ENCODE data around the gene ZNF536. TPM values are rescaled to one million over a fixed set of nuclear protein-coding genes. Genes with fewer than 3 reads are reported as not detected.

The ZNF536 gene
- total and polyA plus RNA-seq, 2 donors (not counting 1 experiment from before 2014, with no cell fraction given), result 0.50 TPM; not detected in 1

- Histone ChIP-seq H3K4me2 (ENCODE audit: extremely low read depth, insufficient read depth, low read length) (no peak overlapping the region), H3K4me1 (ENCODE audit: control insufficient read depth, extremely low read depth, insufficient read depth, low read length) (no peaks in the 10 kb centered on the region), H3K9me3 (ENCODE audit: control insufficient read depth, insufficient read depth, low read depth, low read length) (no peaks in the 10 kb centered on the region), H3K9ac (ENCODE audit: insufficient read depth, low read length) (no peak overlapping the region), H4K20me1 (ENCODE audit: control insufficient read depth, extremely low read depth, insufficient read depth, low read length) (no peaks in the 10 kb centered on the region), H3K27me3 (ENCODE audit: control insufficient read depth, insufficient read depth, low read length) (no peaks in the 10 kb centered on the region), H3K27ac (ENCODE audit: insufficient read depth, low read length) (no peak overlapping the region), H3K4me3 (replicated peaks in 1 of 4; ENCODE audit: control extremely low read depth in 1 of 4, insufficient read depth in 1 of 4, low read depth in 3 of 4, low read length in 4 of 4) (no peak overlapping the region), H2AFZ (ENCODE audit: low read length) (no peak overlapping the region), H3K79me2 (ENCODE audit: control insufficient read depth, insufficient read depth, low read length) (no peaks in the 10 kb centered on the region), H3K36me3 (ENCODE audit: control insufficient read depth, insufficient read depth, low read length) (no peaks in the 10 kb centered on the region)
- DNase-seq (ENCODE audit: low read depth in 2 of 2), result no peak
- TF ChIP-seq CTCF (conservative IDR thresholded peaks at IDR 0.05 in 1 of 2, IDR thresholded peaks at IDR 0.05 in 1 of 2; ENCODE audit: low read depth in 1 of 2, low read length in 2 of 2) (no peak), EZH2 (IDR thresholded peaks at IDR 0.05; ENCODE audit: low read length, missing control alignments) (no peak)
These were observed 6.5 kb downstream of the ZNF536 start for GRCh38 chr19:30378701-30379100.

- Histone ChIP-seq H4K20me1 (ENCODE audit: control insufficient read depth, extremely low read depth, insufficient read depth, low read length) (no peaks in the 10 kb centered on the region), H3K36me3 (ENCODE audit: control insufficient read depth, insufficient read depth, low read length) (no peaks in the 10 kb centered on the region), H3K9ac (ENCODE audit: insufficient read depth, low read length) (no peak overlapping the region), H3K4me1 (ENCODE audit: control insufficient read depth, extremely low read depth, insufficient read depth, low read length) (no peaks in the 10 kb centered on the region), H3K27ac (ENCODE audit: insufficient read depth, low read length) (no peak overlapping the region), H3K79me2 (ENCODE audit: control insufficient read depth, insufficient read depth, low read length) (no peaks in the 10 kb centered on the region), H3K27me3 (ENCODE audit: control insufficient read depth, insufficient read depth, low read length) (no peaks in the 10 kb centered on the region), H3K4me2 (ENCODE audit: extremely low read depth, insufficient read depth, low read length) (no peak overlapping the region), H3K9me3 (ENCODE audit: control insufficient read depth, insufficient read depth, low read depth, low read length) (no peaks in the 10 kb centered on the region), H3K4me3 (replicated peaks in 1 of 4; ENCODE audit: control extremely low read depth in 1 of 4, insufficient read depth in 1 of 4, low read depth in 3 of 4, low read length in 4 of 4) (no peak overlapping the region), H2AFZ (ENCODE audit: low read length) (no peak overlapping the region)
- DNase-seq (ENCODE audit: low read depth in 2 of 2), result no peak
- TF ChIP-seq CTCF (conservative IDR thresholded peaks at IDR 0.05 in 1 of 2, IDR thresholded peaks at IDR 0.05 in 1 of 2; ENCODE audit: low read depth in 1 of 2, low read length in 2 of 2) (no peak), EZH2 (IDR thresholded peaks at IDR 0.05; ENCODE audit: low read length, missing control alignments) (no peak)
These were observed 7.8 kb downstream of the ZNF536 start for GRCh38 chr19:30379841-30380610.

GRCh38 chr19:30381366-30381765 lies 9.2 kb downstream of the ZNF536 start:
- Histone ChIP-seq H3K36me3 (ENCODE audit: control insufficient read depth, insufficient read depth, low read length) (no peaks in the 10 kb centered on the region), H3K79me2 (ENCODE audit: control insufficient read depth, insufficient read depth, low read length) (no peaks in the 10 kb centered on the region), H3K4me3 (replicated peaks in 1 of 4; ENCODE audit: control extremely low read depth in 1 of 4, insufficient read depth in 1 of 4, low read depth in 3 of 4, low read length in 4 of 4) (no peak overlapping the region), H3K27me3 (ENCODE audit: control insufficient read depth, insufficient read depth, low read length) (no peaks in the 10 kb centered on the region), H3K4me1 (ENCODE audit: control insufficient read depth, extremely low read depth, insufficient read depth, low read length) (no peaks in the 10 kb centered on the region), H3K4me2 (ENCODE audit: extremely low read depth, insufficient read depth, low read length) (no peak overlapping the region), H3K9me3 (ENCODE audit: control insufficient read depth, insufficient read depth, low read depth, low read length) (no peaks in the 10 kb centered on the region), H4K20me1 (ENCODE audit: control insufficient read depth, extremely low read depth, insufficient read depth, low read length) (no peaks in the 10 kb centered on the region), H3K27ac (ENCODE audit: insufficient read depth, low read length) (no peak overlapping the region), H2AFZ (ENCODE audit: low read length) (no peak overlapping the region), H3K9ac (ENCODE audit: insufficient read depth, low read length) (no peak overlapping the region)
- TF ChIP-seq CTCF (conservative IDR thresholded peaks at IDR 0.05 in 1 of 2, IDR thresholded peaks at IDR 0.05 in 1 of 2; ENCODE audit: low read depth in 1 of 2, low read length in 2 of 2) (no peak), EZH2 (IDR thresholded peaks at IDR 0.05; ENCODE audit: low read length, missing control alignments) (no peak)
- DNase-seq (ENCODE audit: low read depth in 2 of 2), result no peak
